Mammary epithelial cell (primary cell): ENCODE measurements around the gene PLEKHB2.

Source experiments
- CTCF ChIP-seq, 2 donors: IDR thresholded peaks in 1 of 2; conservative IDR thresholded peaks in 1 of 2; 2 replicates each; pipeline ENCODE4 v1.5.1; 2011 to 2012; ENCODE audit warnings: inconsistent platforms in 2 of 2, low read length in 2 of 2, mild to moderate bottlenecking in 2 of 2, control low read depth in 1 of 2, low read depth in 1 of 2; ENCODE audit not compliant: insufficient read depth in 1 of 2; ENCODE audit errors: extremely low read depth in 1 of 2
- EZH2 ChIP-seq: IDR thresholded peaks from 2 replicates; pipeline ENCODE4 v1.6.1; 2012; ENCODE audit warnings: low read length, inconsistent platforms, borderline replicate concordance

GRCh38 chr2:131145040-131145439 is 39.9 kb downstream of the PLEKHB2 start:
- TF ChIP-seq CTCF (conservative IDR thresholded peaks at IDR 0.05 in 1 of 2, IDR thresholded peaks at IDR 0.05 in 1 of 2; ENCODE audit: extremely low read depth in 1 of 2, insufficient read depth in 1 of 2, low read depth in 1 of 2, low read length in 2 of 2) (no peak), EZH2 (no peak)
